Activated CD4-positive, alpha-beta T cell treated with anti-CD3 and anti-CD28 coated beads, Interleukin-2, amount 50 U/mL, for 1 hour (primary cell): ENCODE data around the gene FUT6.

Experiments used
- DNase-seq: peaks from one replicate; pipeline ENCODE4 v3.0.0-alpha.2; 2020

The FUT6 gene

GRCh38 chr19:5803752-5804515, 35.6 kb downstream of the FUT6 start:
- peak; percentile 93 for DNase-seq

DNA sequence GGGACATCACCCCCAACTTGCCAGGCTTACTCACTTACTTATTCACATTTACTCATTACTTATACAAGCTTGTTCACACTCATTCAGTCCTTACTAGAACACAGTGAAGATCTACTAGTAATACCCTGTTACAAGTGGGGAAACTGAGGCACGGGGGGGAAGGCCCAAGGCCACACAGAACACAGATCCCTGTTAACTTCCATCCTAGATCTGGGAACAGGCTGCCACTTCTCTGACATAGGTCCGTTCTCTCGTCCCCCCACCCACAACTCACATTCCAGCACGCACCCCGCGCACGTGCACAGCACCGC, 36.1 kb downstream of the FUT6 start:
- DNase-seq: no peak

DNA sequence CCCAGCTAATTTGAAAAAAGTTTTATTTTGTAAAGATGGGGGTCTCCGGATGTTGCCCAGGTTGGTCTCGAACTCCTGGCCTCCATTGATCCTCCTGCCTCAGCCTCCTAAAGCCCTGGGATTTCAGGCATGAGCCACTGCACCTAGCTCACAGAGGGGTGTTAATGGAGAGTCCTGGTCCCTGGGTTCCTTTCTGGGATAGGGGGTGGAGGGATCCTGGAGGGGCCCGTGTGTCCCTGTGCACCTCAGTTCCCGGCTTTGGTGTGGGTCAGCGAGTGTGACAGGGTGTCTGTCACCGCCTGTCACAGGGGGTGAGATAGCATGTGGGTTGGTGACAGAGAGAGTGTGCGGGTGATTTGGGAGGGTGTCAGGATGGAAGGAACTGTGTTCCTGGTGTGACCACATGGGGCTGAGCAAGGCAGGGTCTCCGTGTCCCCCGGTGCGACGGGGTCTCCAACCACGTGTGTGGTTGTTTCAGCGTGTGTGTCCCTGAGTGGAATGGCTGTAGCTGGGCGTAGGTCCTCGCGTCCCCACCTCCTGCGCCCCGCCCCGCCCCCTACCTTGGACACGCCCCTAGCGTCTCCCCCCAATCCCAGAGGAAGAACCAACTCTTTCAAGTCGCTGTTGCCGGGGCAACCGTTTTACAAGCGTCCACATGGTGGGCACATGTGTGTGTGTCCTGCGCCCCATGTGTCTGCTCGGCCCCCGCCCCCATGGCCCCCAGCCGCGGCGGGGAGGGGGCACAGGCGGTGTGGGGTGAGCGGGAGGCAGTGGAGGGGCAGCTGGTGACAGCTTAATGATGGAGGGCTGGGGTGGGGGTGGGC, 37.5 kb downstream of the FUT6 start:
- no peak for DNase-seq

- DNase-seq: no peak
These were observed 38.9 kb downstream of the FUT6 start for GRCh38 chr19:5800361-5801270.

DNA sequence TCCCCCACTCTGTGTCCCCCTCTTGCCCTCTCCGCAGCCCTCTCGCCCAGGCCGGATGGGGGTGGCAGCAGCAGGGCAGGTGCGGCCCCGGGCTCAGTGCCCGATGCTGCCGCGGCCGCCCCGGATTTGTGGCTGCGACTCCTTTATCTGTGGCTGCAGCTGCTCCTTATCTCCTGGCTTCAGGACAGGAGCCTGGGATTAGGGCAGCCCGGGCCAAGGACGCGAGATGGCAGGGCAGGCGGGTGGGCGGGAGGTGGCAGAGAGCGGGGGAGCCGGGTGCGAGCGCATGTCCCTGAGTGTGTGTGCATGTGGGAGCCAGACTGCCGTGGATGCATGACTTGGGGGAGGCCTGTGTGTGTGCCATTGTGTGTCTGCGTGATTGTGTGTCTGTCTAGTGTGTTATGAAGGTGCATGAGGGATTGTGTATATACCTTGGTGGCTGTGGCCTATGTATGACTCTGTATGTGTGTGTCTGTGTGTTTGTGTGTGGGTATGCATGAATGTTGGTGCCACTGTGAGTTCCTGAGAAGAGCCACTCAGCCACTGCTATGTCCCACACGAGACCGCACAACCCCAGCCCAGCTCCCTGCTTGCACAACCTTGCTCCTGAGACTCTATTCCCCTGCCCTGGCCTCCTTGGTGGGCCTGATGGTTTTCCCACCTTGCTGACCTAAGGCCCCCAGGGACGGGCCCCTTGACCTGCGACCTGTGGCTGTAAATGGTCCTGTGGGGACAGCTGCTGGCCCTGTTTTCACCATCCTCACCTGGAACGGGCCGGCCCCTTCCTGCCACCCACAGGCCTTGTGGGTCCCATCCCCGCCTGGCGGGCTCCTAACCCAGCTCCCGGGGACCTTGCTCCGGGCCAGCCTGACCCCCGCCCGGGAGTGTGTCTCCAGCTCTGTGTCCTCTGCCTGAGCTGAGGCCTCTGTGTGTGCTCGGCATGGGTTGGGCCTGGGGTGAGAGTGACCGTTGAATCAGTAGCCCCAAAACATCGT, 40.0 kb downstream of the FUT6 start:
- DNase-seq: no peak

DNA sequence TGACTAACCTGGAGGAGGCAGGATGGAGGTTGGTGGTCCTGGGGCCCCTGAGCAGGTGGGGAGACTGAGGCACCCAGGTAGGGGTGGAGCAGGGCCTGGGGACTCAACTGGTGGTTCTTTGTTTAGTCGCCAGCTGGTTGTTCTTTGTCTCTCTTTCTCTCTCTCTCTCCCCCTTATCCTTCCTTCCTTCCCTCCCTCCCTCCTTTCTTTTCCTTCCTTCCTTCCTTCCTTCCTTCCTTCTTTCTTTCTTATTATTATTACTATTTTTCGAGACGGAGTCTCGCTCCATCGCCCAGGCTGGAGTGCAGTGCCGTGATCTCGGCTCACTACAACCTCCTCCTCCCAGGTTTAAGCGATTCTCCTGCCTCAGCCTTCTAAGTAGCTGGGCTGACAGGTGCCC, 41.3 kb downstream of the FUT6 start:
- no peak for DNase-seq

GRCh38 chr19:5795382-5795919, 44.1 kb downstream of the FUT6 start:
- no peak for DNase-seq

DNA sequence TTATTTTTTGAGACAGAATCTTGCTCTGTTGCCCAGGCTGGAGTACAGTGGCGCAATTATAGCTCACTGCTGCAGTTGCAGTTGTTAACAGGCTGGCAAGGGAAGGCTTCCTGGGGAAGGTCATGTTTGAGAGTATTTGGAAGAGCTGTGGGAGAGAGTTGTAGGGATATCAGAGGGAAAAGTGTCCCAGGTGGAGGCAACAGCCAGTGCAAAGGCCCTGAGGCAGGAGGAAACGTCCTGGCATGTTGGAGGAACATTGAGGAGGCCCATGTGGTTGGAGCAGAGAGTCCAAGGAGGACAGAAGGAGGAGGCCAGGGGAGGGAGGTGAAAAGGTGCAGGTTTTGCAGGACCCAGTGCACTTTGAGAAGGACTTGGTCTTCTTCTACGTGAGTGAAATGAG, 46.3 kb downstream of the FUT6 start:
- no peak for DNase-seq

- no peak for DNase-seq
These were observed 47.3 kb downstream of the FUT6 start for GRCh38 chr19:5792224-5792623.

- peak; percentile 94 for DNase-seq
These were observed 48.7 kb downstream of the FUT6 start, which contains the start of gene DUS3L for GRCh38 chr19:5790559-5791520. Gene DUS3L (minus strand): TSS chr19:5791163. CDS start chr19:5791141, 22 bp downstream.

- DNase-seq: no peak
These were observed 49.5 kb downstream of the FUT6 start for GRCh38 chr19:5789886-5790558.

GRCh38 chr19:5789351-5789761, 50.1 kb downstream of the FUT6 start:
- DNase-seq: no peak

GRCh38 chr19:5788422-5788821, 51.1 kb downstream of the FUT6 start:
- DNase-seq: no peak

- DNase-seq: no peak
These were observed 51.9 kb downstream of the FUT6 start for GRCh38 chr19:5787409-5788182.

DNA sequence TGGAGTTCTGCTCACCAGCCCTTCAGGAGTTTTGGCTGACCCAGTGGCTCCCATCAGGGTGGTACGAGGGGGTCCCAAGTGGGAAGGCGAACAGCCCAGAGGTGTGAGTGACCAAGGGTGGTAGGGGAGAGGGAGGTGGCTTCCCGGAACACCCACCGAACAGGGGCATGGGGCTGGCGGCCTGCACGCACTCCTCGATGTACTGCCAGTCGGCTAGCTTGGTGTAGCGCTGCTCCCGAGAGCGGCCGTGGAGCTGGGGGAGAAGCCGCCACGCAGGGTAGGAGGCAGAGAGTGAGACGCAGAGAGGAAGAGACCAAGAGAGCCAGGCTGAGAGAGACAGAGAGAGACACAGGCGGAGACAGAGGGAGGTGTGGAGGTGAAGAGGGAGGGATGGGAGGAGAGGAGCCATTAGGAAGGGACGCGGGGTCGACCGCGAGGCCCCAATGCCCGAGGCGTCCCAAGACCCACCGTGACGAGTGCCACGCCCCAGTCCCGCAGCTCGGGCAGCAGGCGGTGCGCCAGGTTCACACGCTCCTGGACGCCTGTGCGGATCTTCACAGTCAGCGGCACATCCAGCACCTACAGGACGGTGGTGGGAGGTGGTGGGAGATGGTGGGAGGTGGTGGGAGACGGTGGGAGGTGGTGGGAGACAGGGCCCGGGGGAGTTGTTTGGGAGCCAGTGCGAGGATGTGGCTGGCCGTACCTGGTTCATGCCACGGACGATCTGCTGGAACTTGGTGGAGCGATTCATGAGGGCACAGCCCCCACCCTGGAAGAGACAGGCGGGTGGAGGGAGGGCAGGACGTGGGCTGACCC, 52.7 kb downstream of the FUT6 start:
- no peak for DNase-seq

- DNase-seq: no peak
These were observed 54.1 kb downstream of the FUT6 start for GRCh38 chr19:5785423-5785822.

DNA sequence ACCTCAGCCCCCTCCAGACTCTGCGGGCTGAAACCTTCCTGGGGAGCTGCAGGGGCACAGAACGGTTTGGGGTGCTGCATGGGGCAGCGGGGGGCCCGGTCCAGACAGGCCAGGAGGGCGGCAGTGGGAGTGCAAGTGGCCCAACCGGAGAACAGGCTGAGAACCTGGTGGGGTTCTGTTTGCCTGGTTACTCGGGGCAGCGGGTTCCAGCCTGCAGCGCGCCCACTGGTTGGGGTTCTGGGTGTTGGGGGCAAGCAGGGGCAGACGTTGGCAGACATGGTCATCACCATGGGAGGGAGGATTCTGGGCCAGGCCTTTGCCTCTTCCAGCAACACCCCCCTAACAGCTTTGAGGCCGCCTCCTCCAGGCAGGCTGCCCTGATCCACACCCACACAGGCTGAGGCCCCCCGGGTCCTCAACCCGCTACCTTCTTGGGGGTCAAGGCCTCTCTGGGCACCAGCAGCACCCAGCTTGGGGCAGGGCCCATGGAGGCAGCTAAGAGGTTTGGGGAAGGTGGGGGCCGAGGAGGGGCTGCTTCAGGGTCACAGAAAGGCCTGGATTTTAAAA, 54.8 kb downstream of the FUT6 start, which contains the start of gene PRR22:
Gene PRR22 (minus strand): TSS at position 166 of the 567 bp plus-strand sequence. CDS start 86 bp downstream, at position 80.
- no peak for DNase-seq
